ENCODE results near the gene RAB10. TPM values are rescaled to one million over a fixed set of nuclear protein-coding genes. Genes with fewer than 3 reads are reported as not detected.
A peak's percentile ranks its signal among the peaks of the same experiment; 100 is the strongest.

The RAB10 gene
- total and polyA plus RNA-seq, 2 of the 4 experiments (the other 2 are of a cell fraction), result 30.1 to 77.1 TPM

DNA sequence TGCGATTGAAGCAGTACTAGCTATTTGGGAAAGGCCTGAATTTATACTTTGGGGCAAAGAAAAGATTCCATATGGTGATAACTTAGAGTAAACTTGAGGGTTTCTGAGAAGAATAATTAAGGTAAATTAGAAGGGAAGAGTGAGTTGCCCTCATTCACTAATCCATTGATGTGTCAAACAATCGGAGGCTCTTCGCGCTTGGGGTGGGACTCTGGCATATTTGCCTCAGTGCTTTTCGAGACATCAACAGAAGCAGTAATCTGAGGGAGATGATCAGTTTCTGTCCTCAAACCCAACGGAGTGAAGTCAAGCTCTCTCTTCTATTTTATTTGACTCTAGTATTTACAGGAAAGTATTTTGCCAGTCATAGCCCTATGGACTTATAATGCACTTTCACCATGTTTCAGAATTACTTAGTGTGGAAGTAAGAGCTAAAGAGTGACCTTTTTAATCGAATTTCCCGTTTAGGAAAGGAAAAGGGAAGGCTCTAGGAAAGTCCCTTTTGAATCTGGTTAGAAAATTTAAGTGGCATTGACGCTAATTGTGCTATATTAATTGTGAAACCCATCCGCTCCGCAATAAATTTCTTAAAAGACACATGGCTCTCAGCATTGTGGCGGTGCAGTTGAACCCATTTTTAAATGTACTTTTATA is 1.3 kb downstream of the RAB10 start:
- H4K5ac ChIP-seq (ENCODE audit: low read depth, low read length), result no peak overlapping the region
- H3K4ac ChIP-seq (ENCODE audit: low read depth, low read length), result no peak overlapping the region
- H2AK9ac ChIP-seq (replicated peaks; ENCODE audit: low read depth, low read length, poor library complexity), result no peak overlapping the region
- H2BK120ac ChIP-seq (ENCODE audit: low read depth, low read length), result no peak overlapping the region
- ATAC-seq (ENCODE audit: low read depth) (no peak), DNase-seq (peak; percentile 2)
- TF ChIP-seq BHLHE40 (IDR thresholded peaks at IDR 0.05; ENCODE audit: low read depth, low read length) (no peak), RAD21 (IDR thresholded peaks at IDR 0.05; ENCODE audit: low read length) (no peak), MAZ (IDR thresholded peaks at IDR 0.05; ENCODE audit: borderline replicate concordance, low read depth, low read length) (no peak), NFE2L2 (IDR thresholded peaks at IDR 0.05; ENCODE audit: low read depth, low read length) (no peak), RCOR1 (IDR thresholded peaks at IDR 0.05; ENCODE audit: insufficient replicate concordance, low read length) (no peak), SMC3 (IDR thresholded peaks at IDR 0.05; ENCODE audit: low read depth, low read length) (no peak), RFX5 (IDR thresholded peaks at IDR 0.05; ENCODE audit: low read depth, low read length) (no peak), FOS (IDR thresholded peaks at IDR 0.05; ENCODE audit: low read depth, low read length) (no peak), CEBPB (IDR thresholded peaks at IDR 0.05; ENCODE audit: low read depth, low read length) (no peak)
- peak overlapping the region; percentile 57; the same call in 1 of the 2 replicates for H3K23ac ChIP-seq (ENCODE audit: low read depth, low read length)
- no peaks in the 10 kb centered on the region for H3K9me3 ChIP-seq (ENCODE audit: control insufficient read depth, insufficient read depth, low read length)
- peaks cover 61% of the 10 kb centered on the region for H4K20me1 ChIP-seq (ENCODE audit: insufficient read depth, low read length)
- no peaks in the 10 kb centered on the region for H3K4me1 ChIP-seq (ENCODE audit: control insufficient read depth, insufficient read depth, low read length)
- H3K27ac ChIP-seq (ENCODE audit: insufficient read depth, low read length), result peak overlapping the region; percentile 30; the same call in 1 of the 2 replicates
- peak overlapping the region; percentile 97 for H3K14ac ChIP-seq (replicated peaks; ENCODE audit: low read depth, low read length)
- no peaks in the 10 kb centered on the region for H3K27me3 ChIP-seq (ENCODE audit: control insufficient read depth, insufficient read depth, low read length)
- intact Hi-C loops (cut with micrococcal nuclease) (loop anchor here (2.0 to 5.0 kb wide), 2 partner anchors 38 to 102 kb away; no protein-coding TSS in a partner anchor), in situ Hi-C loops (cut with MboI; ENCODE audit: low sequenced_read_pairs) (no loop called here), dilution Hi-C loops (cut with HindIII; ENCODE audit: low sequenced_read_pairs, unreplicated experiment) (no loop called here)
- H3K4me2 ChIP-seq (ENCODE audit: low read depth, low read length), result peak overlapping the region; percentile 77
- no peak overlapping the region for H3K18ac ChIP-seq (ENCODE audit: low read depth, low read length)
- no peak overlapping the region for H2AK5ac ChIP-seq (ENCODE audit: low read depth, low read length)
- no CpG with 5 or more reads among the region's 12 CpGs for WGBS, 2 experiments (ENCODE audit: extremely low coverage in 2 of 2, insufficient read length in 1 of 2)
- peak overlapping the region; percentile 86 for H3K9ac ChIP-seq (ENCODE audit: low read depth, low read length)
- H2BK15ac ChIP-seq (ENCODE audit: low read depth, low read length), result no peak overlapping the region
- peak overlapping the region; percentile 86 for H3K4me3 ChIP-seq (ENCODE audit: insufficient read depth, low read depth, low read length)
- H4K8ac ChIP-seq (ENCODE audit: low read depth in 2 of 2, low read length in 2 of 2), result no peak overlapping the region
- peaks cover 9% of the 10 kb centered on the region for H3K9me1 ChIP-seq (ENCODE audit: insufficient read depth, low read length)
- no peak overlapping the region for H2BK20ac ChIP-seq (ENCODE audit: low read depth, low read length)
- POLR2A ChIA-PET (ENCODE audit: unreplicated experiment), result no interaction called here
- no peaks in the 10 kb centered on the region for H3K36me3 ChIP-seq (ENCODE audit: control insufficient read depth, insufficient read depth, low read length)
- H3K79me1 ChIP-seq (ENCODE audit: low read depth in 1 of 2, low read length in 2 of 2), result peaks cover 3 to 36% of the 10 kb centered on the region in 2 experiments; a peak in 3 of 4 replicates
- no peak overlapping the region for H2AFZ ChIP-seq (replicated peaks; ENCODE audit: low read length, poor library complexity)
- H3K56ac ChIP-seq (ENCODE audit: extremely low read depth, insufficient read depth, low read length), result peak overlapping the region; percentile 32; the same call in 1 of the 2 replicates
- CTCF ChIA-PET, result interaction anchor here (0.6 to 0.9 kb wide), 2 partner anchors 86 to 99 kb away, joined by 3 read pairs; no protein-coding TSS in a partner anchor
- H4K91ac ChIP-seq (ENCODE audit: insufficient read depth, low read depth, low read length), result no peak overlapping the region
- H2BK5ac ChIP-seq (ENCODE audit: low read depth, low read length, poor library complexity, severe bottlenecking), result peak overlapping the region; percentile 18
- no TSS peak for BruUV-seq (replicated peaks)
